Measurements from ENCODE around the gene MKKS. TPM values are rescaled to one million over a fixed set of nuclear protein-coding genes. Genes with fewer than 3 reads are reported as not detected.

The MKKS gene
- polyA plus RNA-seq, 1 of the 3 experiments (the other 2 are of a cell fraction) = 10.1 TPM

DNA sequence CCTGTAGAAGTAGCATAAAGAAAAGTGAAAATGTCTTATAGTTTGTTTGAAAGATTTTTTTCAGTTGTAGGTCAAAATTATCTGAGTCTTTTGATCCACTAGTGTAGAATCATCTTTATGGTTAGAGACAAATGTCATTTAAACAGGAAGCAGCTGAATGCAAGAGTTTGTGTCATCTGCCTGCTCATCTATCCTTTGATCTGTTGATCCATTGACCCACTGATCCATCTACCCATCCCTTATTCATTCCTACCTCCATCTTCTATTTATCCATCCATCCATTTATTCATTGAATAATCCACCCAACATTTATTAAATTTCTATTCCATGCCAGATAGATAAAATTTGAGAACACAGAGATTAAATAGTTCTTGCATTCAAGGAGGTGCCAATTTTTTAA lies 62.6 kb downstream of the MKKS start:
- no peak for DNase-seq
- CTCF ChIA-PET = interaction anchor here (1.2 to 1.3 kb wide), 2 partner anchors 9 to 13 kb away, joined by 3 to 4 read pairs; no protein-coding TSS in a partner anchor

DNA sequence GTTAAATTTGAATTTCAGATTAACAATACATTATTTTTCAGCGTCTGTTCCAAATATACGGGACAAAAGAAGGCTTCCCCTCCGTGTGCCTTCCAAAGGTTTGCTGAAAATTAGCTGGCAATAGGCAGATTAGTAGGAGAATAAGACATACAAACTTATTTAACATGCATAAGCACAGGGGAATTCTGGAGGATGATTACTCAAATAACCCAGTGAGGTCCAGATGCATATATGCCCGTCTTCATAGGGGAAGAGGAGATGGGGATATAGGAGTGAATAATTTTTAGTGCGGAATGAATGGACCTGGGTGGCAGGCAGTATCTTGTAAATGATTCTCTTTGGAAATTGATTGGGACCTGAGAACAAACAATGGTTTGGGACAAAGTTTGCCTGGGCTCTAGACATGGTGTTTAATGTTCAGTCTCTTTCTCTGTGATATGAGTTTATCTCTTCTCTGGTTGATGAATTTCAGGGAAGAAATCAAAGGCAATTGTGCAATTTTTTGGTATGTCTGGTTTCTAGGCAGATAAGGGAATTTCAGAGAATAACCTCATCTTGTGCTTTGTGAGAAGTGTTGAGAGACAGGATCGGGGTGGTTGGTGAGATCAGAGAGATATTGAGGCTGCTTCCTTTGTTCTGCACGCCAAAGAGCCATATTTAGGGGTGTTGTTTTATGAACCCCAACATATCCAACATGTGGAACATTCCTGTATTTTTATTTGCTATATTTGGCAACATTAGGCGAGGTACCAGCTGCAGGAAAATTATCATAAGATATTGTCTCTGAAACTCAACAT lies 63.7 kb downstream of the MKKS start:
- POLR2A ChIA-PET = no interaction called here
- Histone ChIP-seq H3K27me3 (ENCODE audit: insufficient read depth) (no peaks in the 10 kb centered on the region), H3K4me1 (ENCODE audit: control insufficient read depth in 1 of 2, insufficient read depth in 2 of 2, low read depth in 1 of 2, low read length in 1 of 2) (peaks cover 0 to 8% of the 10 kb centered on the region in 2 experiments; a peak in 2 of 4 replicates), H3K4me3 (ENCODE audit: low read depth in 2 of 2, low read length in 1 of 2) (no peak overlapping the region), H3K9me2 (no peaks in the 10 kb centered on the region), H3F3A (replicated peaks; ENCODE audit: insufficient read depth) (peaks cover 9% of the 10 kb centered on the region), H3K36me3 (replicated peaks in 1 of 2; ENCODE audit: control insufficient read depth in 1 of 2, insufficient read depth in 2 of 2, low read length in 1 of 2) (no peaks in the 10 kb centered on the region), H3K4me2 (peak overlapping the region; percentile 24; the same call in 1 of the 2 replicates), H3K27ac (ENCODE audit: low read depth in 2 of 2, low read length in 1 of 2) (peak overlapping the region in 1 of 2 experiments; percentile 45; a peak in 2 of 4 replicates), H3K9ac (no peak overlapping the region), H3K9me3 (no peaks in the 10 kb centered on the region), H2AFZ (ENCODE audit: low read depth) (peak overlapping the region; percentile 42; the same call in 1 of the 2 replicates), H4K20me1 (ENCODE audit: insufficient read depth) (no peaks in the 10 kb centered on the region), H3K79me2 (ENCODE audit: insufficient read depth) (no peaks in the 10 kb centered on the region)
- DNase-seq = no peak
- TF ChIP-seq GATA2 (CRISPR knock-in tag; IDR thresholded peaks at IDR 0.05) = peak; percentile 30; the same call in 1 of the 2 replicates
- TF ChIP-seq, protein P1, sequence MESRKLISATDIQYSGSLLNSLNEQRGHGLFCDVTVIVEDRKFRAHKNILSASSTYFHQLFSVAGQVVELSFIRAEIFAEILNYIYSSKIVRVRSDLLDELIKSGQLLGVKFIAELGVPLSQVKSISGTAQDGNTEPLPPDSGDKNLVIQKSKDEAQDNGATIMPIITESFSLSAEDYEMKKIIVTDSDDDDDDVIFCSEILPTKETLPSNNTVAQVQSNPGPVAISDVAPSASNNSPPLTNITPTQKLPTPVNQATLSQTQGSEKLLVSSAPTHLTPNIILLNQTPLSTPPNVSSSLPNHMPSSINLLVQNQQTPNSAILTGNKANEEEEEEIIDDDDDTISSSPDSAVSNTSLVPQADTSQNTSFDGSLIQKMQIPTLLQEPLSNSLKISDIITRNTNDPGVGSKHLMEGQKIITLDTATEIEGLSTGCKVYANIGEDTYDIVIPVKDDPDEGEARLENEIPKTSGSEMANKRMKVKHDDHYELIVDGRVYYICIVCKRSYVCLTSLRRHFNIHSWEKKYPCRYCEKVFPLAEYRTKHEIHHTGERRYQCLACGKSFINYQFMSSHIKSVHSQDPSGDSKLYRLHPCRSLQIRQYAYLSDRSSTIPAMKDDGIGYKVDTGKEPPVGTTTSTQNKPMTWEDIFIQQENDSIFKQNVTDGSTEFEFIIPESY (IDR thresholded peaks at IDR 0.05; ENCODE audit: borderline replicate concordance, low read depth) = no peak
- WGBS (ENCODE audit: low lambda C conversion rate) = 64% methylated on average over 8 of the region's 8 CpGs
- CTCF ChIA-PET = no interaction called here

More for the DNA sequence above, 62.6 kb downstream of the MKKS start:
- Histone ChIP-seq H3K9me2 (no peaks in the 10 kb centered on the region), H4K20me1 (ENCODE audit: insufficient read depth) (no peaks in the 10 kb centered on the region), H3F3A (replicated peaks; ENCODE audit: insufficient read depth) (peaks cover 10% of the 10 kb centered on the region), H3K4me1 (ENCODE audit: control insufficient read depth in 1 of 2, insufficient read depth in 2 of 2, low read depth in 1 of 2, low read length in 1 of 2) (peaks cover 0 to 10% of the 10 kb centered on the region in 2 experiments; a peak in 2 of 4 replicates), H3K27ac (ENCODE audit: low read depth in 2 of 2, low read length in 1 of 2) (no peak overlapping the region), H3K9ac (no peak overlapping the region), H3K79me2 (ENCODE audit: insufficient read depth) (no peaks in the 10 kb centered on the region), H3K27me3 (ENCODE audit: insufficient read depth) (no peaks in the 10 kb centered on the region), H3K9me3 (no peaks in the 10 kb centered on the region), H3K36me3 (replicated peaks in 1 of 2; ENCODE audit: control insufficient read depth in 1 of 2, insufficient read depth in 2 of 2, low read length in 1 of 2) (no peaks in the 10 kb centered on the region), H3K4me3 (ENCODE audit: low read depth in 2 of 2, low read length in 1 of 2) (no peak overlapping the region), H2AFZ (ENCODE audit: low read depth) (no peak overlapping the region), H3K4me2 (no peak overlapping the region)
- POLR2A ChIA-PET = no interaction called here
- TF ChIP-seq TCF12 (IDR thresholded peaks at IDR 0.05) (no peak), FOXJ3 (CRISPR knock-in tag; IDR thresholded peaks at IDR 0.05) (no peak), RAD21 (IDR thresholded peaks at IDR 0.05; ENCODE audit: low read length) (no peak), EZH2phosphoT487 (IDR thresholded peaks at IDR 0.05; ENCODE audit: borderline replicate concordance, low read depth) (no peak), RFX5 (IDR thresholded peaks at IDR 0.05; ENCODE audit: low read length) (no peak), NFIC (IDR thresholded peaks at IDR 0.05; ENCODE audit: borderline replicate concordance) (no peak), NRF1 (IDR thresholded peaks at IDR 0.05; ENCODE audit: low read depth, low read length) (no peak), FOXM1 (IDR thresholded peaks at IDR 0.05; ENCODE audit: low read depth) (no peak), RXRA (IDR thresholded peaks at IDR 0.05; ENCODE audit: borderline replicate concordance, low read depth) (no peak)
- TF ChIP-seq, protein P2, sequence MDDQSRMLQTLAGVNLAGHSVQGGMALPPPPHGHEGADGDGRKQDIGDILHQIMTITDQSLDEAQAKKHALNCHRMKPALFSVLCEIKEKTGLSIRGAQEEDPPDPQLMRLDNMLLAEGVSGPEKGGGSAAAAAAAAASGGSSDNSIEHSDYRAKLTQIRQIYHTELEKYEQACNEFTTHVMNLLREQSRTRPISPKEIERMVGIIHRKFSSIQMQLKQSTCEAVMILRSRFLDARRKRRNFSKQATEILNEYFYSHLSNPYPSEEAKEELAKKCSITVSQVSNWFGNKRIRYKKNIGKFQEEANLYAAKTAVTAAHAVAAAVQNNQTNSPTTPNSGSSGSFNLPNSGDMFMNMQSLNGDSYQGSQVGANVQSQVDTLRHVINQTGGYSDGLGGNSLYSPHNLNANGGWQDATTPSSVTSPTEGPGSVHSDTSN (IDR thresholded peaks at IDR 0.05) = no peak
- TF ChIP-seq, protein P3, sequence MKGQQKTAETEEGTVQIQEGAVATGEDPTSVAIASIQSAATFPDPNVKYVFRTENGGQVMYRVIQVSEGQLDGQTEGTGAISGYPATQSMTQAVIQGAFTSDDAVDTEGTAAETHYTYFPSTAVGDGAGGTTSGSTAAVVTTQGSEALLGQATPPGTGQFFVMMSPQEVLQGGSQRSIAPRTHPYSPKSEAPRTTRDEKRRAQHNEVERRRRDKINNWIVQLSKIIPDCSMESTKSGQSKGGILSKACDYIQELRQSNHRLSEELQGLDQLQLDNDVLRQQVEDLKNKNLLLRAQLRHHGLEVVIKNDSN (IDR thresholded peaks at IDR 0.05; ENCODE audit: borderline replicate concordance, low read depth) = no peak
- TF ChIP-seq, protein P1 (IDR thresholded peaks at IDR 0.05; ENCODE audit: borderline replicate concordance, low read depth) = no peak
